HG02610 (cell line): ENCODE measurements around the gene PDE6B.
A peak's percentile ranks its signal among the peaks of the same experiment; 100 is the strongest.

Experiments used
- ATAC-seq: cut with Tn5 transposase; IDR thresholded peaks from one replicate; pipeline ENCODE4 v1.9.1; 2021; ENCODE audit warnings: mild to moderate bottlenecking, moderate library complexity; ENCODE audit not compliant: unreplicated experiment

PDE6B gene

DNA sequence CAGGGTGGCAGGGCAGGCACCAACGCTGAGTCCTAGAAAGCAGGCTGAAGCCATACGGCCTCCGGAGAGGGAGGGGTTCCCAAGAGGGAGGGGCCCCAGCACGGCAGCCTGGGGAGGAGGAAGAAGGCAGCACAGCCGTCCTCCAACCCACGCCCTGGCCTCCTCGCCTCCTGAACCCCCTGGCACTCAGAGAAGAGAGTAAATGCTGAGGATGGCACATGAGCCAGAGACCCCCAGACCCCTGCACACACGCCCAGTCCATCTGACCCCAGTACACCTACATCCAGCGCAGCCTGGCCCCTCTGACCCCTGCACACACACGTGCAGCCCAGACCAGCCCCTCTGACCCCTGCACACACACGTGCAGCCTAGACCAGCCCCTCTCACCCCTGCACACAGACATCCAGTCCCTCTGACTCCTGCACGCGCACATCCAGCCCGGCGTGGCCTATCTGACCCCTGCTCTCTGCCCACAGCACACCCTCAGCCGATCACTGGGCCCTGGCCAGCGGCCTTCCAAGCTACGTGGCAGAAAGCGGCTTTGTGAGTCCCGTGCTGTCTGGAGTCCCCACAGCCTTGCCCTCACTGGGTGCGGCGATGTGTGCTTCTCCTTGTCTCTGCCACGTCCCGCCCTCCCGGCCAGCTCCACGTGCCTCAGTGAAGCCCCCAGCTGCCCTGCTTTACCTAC, 30.2 kb downstream of the PDE6B start:
- ATAC-seq, result no peak

DNA sequence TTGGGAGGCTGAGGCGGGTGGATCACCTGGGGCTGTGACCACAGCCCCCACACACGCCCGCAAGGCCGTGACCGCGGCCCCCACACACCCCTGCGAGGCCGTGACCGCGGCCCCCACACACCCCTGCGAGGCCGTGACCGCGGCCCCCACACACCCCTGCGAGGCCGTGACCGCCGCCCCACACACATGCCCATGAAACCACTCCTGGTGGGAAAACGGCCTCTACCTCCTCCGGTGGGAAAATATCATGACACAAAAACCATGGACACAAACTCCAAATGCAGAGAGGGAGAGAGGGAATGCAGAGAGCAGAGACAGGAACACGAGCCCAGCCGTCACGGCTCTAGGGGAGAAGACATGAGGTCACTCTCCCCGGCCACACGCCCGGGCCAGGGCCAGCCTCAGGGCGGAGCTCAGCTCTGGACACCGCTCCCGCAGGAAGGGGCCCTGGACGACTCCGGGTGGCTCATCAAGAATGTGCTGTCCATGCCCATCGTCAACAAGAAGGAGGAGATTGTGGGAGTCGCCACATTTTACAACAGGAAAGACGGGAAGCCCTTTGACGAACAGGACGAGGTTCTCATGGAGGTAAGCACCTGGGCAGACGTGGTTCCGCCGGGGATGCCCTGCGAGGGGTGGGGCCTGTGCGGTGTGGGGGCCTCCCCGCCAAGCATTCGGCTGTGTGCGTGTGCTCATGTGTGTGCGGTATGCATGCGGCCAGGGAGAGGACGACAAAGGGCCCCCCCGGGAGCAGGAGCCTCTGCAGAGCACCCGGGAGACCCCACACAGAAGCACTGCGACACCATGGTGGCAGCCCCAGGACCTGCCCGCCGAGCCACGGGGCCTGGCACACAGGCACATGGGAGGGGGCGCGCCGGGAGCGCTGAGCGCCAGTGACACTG, 31.3 kb downstream of the PDE6B start:
- ATAC-seq, result no peak

GRCh38 chr4:657338-657833, 32.0 kb downstream of the PDE6B start:
- no peak for ATAC-seq

- no peak for ATAC-seq
These were observed 32.7 kb downstream of the PDE6B start for GRCh38 chr4:657834-658667.

DNA sequence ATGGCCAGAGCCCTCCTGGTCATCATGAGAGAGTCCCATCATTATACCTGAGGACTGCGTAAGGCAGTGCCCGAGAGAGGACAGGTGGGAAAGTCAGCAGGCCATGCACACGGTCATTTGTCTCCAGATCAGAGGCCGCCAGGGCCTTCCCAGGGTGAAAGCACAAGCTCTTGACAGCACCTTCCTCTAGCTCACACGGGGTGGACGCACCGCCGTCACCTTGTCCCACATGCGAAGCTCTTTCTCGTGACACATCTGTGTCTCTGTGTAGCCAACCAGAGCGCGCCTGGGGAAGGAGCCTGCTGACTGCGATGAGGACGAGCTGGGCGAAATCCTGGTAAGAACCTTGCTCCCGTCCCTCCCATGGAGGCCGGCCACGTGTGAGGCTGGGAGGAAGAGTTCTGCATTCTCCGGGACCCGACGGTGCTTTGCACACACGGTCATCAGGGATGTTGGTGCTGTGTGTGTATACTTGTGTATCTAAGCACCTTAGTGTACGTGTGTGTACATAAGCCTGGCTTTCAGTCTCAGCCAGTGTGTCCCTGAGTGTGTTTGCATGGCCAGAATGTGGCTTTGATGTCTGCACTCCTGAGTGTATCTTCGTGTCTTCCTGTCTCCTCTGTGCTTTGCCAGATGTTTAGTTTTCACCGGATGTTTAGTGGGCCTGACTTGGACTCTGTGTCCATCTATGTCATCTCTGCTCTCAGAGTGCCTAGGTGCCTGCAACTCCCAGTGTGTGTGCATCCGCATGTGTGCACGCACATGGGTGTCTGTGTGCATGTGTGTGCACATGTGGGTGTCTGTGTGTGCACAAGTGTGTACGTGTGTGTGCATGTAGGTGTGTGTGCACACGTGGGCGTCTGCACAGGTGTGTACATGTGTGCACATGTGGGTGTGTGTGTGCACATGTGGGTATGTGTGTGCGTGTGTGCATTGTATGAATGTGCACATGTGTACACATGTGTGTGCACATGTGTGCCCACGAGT, 33.6 kb downstream of the PDE6B start:
- ATAC-seq, result no peak

DNA sequence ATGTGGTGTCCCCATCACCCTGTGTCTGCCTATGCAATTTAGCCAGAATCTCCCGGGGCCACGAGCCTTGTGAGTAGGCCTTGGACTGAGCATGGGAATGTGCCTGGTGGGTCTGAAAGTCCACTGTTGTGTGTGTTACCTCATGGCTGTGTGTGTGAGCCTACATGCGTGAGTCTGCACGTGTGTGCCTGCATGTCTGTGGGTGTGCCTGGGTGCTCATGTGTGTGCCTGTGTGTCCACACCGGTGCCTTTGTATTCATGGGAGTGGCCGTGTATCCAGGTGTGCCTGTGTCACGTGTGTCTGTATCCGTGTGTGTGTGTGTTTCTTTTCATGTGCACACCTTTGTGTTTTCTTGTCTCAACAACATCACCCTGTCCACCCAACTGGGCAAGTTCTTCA, 34.5 kb downstream of the PDE6B start:
- ATAC-seq, result no peak

DNA sequence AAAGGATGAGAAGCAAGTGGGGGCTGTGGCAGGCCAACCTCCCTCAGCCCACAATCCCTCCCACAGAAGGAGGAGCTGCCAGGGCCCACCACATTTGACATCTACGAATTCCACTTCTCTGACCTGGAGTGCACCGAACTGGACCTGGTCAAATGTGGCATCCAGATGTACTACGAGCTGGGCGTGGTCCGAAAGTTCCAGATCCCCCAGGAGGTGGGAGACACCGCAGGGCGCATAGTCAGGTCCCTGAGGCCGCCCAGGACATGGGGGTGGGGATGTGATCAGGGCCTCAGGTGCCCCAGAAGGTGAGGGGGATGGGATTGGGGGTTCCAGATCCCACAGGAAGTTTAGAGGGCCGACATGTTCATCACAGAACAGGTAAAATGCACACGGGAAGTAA, 35.0 kb downstream of the PDE6B start:
- no peak for ATAC-seq

DNA sequence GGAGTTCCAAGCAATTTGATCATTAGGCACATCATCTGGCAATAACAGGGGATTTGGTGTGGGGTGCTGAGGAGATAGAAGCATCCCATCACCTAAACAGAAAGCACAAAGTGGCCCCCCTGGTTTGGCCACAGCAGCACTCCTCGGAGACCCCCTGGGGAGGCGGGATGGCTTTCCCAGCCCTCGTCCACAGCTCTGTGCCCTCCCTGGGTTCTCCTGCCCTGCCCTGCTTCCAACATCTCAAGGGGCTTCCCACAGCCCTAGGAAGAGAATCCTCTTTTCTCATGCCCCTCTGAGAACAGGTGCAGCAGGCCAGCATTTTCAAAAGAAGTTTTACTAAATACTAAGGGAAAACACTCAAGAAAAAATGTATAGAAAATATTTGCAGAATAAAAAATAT, 35.9 kb downstream of the PDE6B start:
- no peak for ATAC-seq

DNA sequence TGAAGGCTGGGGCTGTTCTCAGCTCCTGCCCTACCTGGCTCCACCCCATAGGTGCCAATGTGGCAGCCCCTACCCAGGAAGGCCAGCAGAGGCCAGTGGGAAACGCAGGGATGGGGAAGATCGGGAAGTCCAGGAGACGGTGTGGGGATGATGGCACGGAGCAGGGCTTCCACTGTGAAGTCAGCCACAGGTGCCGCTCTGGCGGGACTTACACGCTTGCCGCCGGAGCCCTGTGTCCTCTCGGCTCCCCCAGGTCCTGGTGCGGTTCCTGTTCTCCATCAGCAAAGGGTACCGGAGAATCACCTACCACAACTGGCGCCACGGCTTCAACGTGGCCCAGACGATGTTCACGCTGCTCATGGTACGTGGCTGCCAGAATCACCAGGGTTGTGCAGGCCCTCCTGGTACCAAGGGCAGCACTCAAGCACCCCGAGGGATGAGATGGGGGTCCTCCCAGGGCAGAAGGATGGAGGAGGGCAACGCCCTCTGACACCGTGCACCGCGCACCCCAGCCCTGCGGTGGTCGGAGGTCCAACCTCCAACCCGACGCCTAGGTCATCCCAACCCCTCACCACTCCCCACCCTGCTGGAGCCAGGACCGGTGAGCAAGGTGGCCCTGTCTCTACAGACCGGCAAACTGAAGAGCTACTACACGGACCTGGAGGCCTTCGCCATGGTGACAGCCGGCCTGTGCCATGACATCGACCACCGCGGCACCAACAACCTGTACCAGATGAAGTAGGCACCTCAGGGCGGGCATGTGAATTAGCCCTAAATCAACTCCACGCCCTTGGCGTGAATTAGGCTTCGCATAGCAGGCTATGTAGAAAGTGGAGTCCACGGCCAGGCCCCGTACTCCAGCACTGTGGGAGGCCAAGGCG, 36.7 kb downstream of the PDE6B start:
- no peak for ATAC-seq

DNA sequence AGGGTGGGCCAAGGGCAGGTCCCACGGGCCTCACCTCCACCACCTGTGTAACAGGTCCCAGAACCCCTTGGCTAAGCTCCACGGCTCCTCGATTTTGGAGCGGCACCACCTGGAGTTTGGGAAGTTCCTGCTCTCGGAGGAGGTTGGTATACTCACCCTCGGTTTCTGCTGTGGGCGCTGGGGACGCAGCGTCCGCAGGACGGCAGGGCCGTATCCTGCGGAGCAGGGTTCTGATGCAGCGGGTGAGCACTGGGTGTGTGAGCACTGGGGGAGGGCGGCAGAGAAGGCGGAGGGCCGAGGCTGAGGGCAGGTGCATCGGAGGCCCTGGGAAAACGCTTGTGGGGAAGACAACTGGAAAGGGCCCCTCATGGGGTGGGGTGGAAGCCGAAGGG, 37.7 kb downstream of the PDE6B start:
- ATAC-seq, result no peak

DNA sequence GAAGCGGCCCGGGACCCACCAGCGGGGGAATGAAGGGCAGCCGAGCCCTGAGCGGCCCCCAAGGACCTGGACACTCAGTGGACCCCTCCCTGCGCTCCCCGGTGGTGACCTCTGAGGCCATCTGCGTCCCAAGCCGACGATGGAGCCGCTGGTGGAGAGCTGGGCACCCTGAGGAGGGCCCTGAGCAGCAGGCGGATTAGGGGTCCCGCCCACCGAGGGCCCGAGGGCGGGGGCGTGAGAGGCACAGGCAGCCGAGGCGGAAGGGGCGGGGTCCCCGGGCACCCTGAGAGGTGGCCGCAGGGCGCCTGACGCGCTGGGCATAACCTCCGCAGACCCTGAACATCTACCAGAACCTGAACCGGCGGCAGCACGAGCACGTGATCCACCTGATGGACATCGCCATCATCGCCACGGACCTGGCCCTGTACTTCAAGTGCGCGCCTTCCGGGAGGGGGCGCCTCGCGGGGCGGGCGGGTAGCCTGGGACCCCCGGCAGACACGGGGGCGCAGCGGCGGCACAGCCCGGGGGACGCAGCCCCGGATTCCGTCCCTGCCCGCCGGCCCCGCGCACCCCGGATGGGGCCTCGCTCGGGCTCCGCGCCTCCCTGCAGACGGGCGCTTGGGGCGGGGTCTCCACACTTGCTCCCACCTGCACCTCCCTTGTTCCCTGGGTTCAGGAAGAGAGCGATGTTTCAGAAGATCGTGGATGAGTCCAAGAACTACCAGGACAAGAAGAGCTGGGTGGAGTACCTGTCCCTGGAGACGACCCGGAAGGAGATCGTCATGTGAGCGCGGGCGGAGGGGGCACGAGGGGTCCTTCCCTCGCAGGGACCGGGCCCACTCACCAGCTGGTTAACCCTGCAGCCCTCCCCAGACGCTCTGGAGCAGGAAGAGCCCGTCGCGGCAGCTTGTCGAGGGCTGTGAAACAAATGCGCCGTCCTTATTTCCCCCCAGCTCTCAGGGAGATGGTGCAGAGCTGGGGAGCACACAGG, 38.4 kb downstream of the PDE6B start:
- ATAC-seq, result peak; percentile 56

DNA sequence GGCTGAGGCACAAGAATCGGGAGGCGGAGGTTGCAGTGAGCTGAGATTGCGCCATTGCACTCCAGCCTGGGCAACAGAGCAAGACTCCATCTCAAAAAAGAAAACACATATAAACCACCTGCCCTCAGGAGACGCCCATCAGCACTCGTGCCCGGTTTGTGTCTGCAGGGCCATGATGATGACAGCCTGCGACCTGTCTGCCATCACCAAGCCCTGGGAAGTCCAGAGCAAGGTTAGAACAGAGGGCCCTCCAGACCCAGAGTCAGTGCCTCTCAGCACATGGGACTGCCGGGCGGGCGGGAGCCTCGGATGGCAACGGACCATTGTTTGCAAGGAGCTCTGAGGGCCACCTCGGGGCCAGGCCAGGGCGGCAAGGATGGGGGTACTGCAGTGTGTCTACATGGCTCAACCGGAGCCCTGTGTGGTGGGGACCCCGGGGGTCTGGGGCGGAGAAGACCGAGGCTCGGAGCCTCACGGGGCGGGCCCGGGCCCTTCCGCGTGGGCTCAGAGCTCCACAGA, 39.4 kb downstream of the PDE6B start:
- no peak for ATAC-seq

DNA sequence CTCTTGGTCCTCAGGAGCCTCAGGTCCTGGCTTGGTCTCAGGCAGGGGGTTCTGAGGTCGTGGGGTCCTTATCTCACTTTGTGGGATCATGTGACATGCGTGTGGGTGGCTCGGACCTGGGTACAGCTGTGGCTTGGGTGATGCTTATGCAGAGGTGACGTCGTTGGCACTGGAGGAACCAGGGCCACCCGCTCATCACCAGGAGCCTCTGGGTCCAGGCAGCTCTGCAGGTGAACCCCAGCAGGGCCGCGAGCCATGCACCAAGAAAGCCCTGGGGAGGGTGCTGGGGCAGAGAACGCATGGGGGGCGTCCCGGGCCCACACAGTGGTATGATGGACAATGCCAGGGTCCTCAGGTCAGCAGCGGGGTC, 40.0 kb downstream of the PDE6B start:
- no peak for ATAC-seq

DNA sequence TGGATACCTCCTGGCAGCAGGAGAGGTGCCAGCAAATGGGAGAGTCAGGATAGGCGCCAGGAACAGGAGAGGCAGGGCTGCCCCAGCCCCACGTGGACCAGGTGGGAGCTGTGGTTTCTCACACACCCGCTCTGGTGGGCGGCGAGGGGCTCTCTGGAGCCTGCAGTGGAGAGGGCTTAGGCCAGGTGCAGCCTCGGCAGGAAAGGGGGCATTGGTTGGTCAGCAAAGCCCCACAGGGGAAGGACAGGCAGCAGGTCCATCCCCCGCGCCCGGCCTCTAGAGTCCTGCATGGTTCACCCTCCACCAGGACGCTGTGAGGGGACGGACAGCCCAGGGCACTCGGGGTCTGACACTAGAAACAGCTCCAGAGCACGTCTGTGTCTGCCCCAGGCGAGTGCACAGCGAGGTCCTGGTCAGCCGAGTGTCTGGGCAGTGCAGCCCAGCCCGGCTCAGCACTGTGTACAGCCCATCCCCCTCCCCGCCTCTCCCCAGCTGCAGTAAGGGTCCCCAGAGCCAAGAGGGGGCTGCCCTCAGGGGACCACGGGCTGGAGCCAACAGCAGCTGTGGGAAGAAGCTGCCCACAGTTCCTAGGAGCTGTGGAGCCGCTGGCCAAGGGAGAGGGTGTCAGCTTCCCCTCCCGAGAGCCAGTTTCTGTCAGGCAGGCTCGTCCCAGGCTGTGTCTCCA, 40.5 kb downstream of the PDE6B start:
- no peak for ATAC-seq

GRCh38 chr4:666436-666810, 41.0 kb downstream of the PDE6B start:
- ATAC-seq, result no peak

DNA sequence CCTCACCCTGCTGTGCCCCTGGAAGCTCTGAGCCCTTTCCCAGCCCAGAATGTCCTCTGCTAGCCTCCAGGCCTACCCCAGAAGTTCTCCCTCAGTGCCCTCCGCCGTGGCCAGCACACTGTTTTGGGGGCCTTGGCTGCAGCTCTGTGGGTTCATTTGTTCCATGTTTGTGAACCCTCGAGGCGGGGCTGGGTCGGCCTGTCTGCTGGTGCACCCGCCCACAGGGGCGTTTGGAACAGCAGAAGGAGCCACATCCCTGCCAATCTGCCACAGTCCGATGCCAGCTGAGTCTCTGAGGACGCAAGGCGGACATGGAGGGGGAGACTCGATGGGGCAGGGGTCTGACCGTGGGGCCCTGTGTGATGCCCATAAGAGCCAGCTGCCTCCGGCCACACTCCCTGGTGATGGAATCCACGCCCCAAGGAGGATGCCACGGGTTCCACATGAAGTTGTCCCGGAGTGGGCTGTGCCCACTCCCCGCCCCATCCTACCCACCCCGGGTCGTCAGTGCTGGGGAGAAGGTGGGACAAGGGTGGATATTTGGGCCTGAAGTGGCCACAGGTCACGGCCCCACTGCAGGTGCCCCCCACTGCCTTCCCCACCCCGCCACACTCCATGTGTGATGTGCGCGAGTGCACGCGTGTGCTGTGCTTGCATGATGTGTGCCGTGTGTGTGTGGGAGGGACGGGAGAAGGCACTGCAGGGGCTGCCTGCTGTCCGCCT, 41.6 kb downstream of the PDE6B start:
- ATAC-seq, result no peak

DNA sequence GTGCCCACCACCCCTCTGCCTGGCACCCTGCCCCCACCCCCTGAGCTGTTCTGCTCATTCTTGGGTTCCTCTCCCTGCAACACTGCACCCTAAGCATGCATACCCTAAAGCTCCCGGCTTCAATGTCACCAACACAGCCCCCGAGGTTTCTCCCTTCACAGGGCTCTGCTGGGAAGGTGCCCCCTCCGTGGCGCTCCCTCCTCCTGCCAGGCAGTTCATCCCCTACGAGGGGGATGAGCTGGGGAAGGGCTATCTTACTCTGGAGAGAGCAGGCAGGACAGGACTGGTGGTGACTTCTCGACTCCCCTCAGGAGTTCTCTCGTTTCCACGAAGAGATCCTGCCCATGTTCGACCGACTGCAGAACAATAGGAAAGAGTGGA, 42.2 kb downstream of the PDE6B start:
- no peak for ATAC-seq
